ENCODE results near the gene HMGCS2. TPM values are rescaled to one million over a fixed set of nuclear protein-coding genes. Genes with fewer than 3 reads are reported as not detected.

Gene HMGCS2
- total RNA-seq, 1 donor from 2014 or later = not detected

- intact Hi-C loops (cut with micrococcal nuclease) = loop anchor here (5.0 to 10.0 kb wide), 3 partner anchors 67 to 205 kb away; no protein-coding TSS in a partner anchor
- Mint-ChIP-seq H3K4me1 (peaks cover 5% of the 10 kb centered on the region), H3K36me3 (ENCODE audit: low read depth) (peaks cover 31% of the 10 kb centered on the region), H3K4me3 (no peak overlapping the region), H3K27me3 (no peaks in the 10 kb centered on the region), H3K27ac (no peak overlapping the region), H3K9me3 (no peaks in the 10 kb centered on the region)
- no peak for DNase-seq
Measured at GRCh38 chr1:119740261-119740660, 28.4 kb downstream of the HMGCS2 start.

GRCh38 chr1:119739150-119739549, 29.6 kb downstream of the HMGCS2 start:
- H3K27ac Mint-ChIP-seq = no peak overlapping the region
- no peaks in the 10 kb centered on the region for H3K9me3 Mint-ChIP-seq
- intact Hi-C loops (cut with micrococcal nuclease) = no loop called here
- no peak overlapping the region for H3K4me3 Mint-ChIP-seq
- DNase-seq = no peak
- H3K4me1 Mint-ChIP-seq = peaks cover under 1% of the 10 kb centered on the region
- H3K36me3 Mint-ChIP-seq (ENCODE audit: low read depth) = peaks cover 33% of the 10 kb centered on the region
- no peaks in the 10 kb centered on the region for H3K27me3 Mint-ChIP-seq

- Mint-ChIP-seq H3K27ac (no peak overlapping the region), H3K27me3 (no peaks in the 10 kb centered on the region), H3K4me3 (no peak overlapping the region), H3K9me3 (no peaks in the 10 kb centered on the region), H3K36me3 (ENCODE audit: low read depth) (peaks cover 32% of the 10 kb centered on the region), H3K4me1 (no peaks in the 10 kb centered on the region)
- intact Hi-C loops (cut with micrococcal nuclease) = no loop called here
- no peak for DNase-seq
Measured at GRCh38 chr1:119738100-119738720, 30.5 kb downstream of the HMGCS2 start.

- H3K27me3 Mint-ChIP-seq = no peaks in the 10 kb centered on the region
- peaks cover 28% of the 10 kb centered on the region for H3K36me3 Mint-ChIP-seq (ENCODE audit: low read depth)
- H3K4me3 Mint-ChIP-seq = no peak overlapping the region
- DNase-seq = no peak
- no peaks in the 10 kb centered on the region for H3K9me3 Mint-ChIP-seq
- intact Hi-C loops (cut with micrococcal nuclease) = no loop called here
- no peak overlapping the region for H3K27ac Mint-ChIP-seq
- H3K4me1 Mint-ChIP-seq = no peaks in the 10 kb centered on the region
Measured at GRCh38 chr1:119737040-119737682, 31.5 kb downstream of the HMGCS2 start.

- H3K36me3 Mint-ChIP-seq (ENCODE audit: low read depth) = peaks cover 28% of the 10 kb centered on the region
Measured at GRCh38 chr1:119736649-119737039, 32.1 kb downstream of the HMGCS2 start.

GRCh38 chr1:119735217-119735616, 33.5 kb downstream of the HMGCS2 start:
- Mint-ChIP-seq H3K4me1 (no peaks in the 10 kb centered on the region), H3K36me3 (ENCODE audit: low read depth) (peaks cover 25% of the 10 kb centered on the region), H3K9me3 (no peaks in the 10 kb centered on the region), H3K27ac (no peak overlapping the region), H3K4me3 (no peak overlapping the region), H3K27me3 (no peaks in the 10 kb centered on the region)
- intact Hi-C loops (cut with micrococcal nuclease) = no loop called here
- no peak for DNase-seq

More at GRCh38 chr1:119736649-119737039, 32.1 kb downstream of the HMGCS2 start:
- Mint-ChIP-seq H3K4me1 (no peaks in the 10 kb centered on the region), H3K9me3 (no peaks in the 10 kb centered on the region), H3K4me3 (no peak overlapping the region), H3K27ac (no peak overlapping the region), H3K27me3 (no peaks in the 10 kb centered on the region)
- intact Hi-C loops (cut with micrococcal nuclease) = no loop called here
- no peak for DNase-seq

- no peaks in the 10 kb centered on the region for H3K9me3 Mint-ChIP-seq
- H3K4me3 Mint-ChIP-seq = no peak overlapping the region
- no peaks in the 10 kb centered on the region for H3K27me3 Mint-ChIP-seq
- intact Hi-C loops (cut with micrococcal nuclease) = no loop called here
- peaks cover 2% of the 10 kb centered on the region for H3K4me1 Mint-ChIP-seq
- H3K36me3 Mint-ChIP-seq (ENCODE audit: low read depth) = peaks cover 36% of the 10 kb centered on the region
- no peak for DNase-seq
- H3K27ac Mint-ChIP-seq = no peak overlapping the region
Measured at GRCh38 chr1:119733754-119734153, 35.0 kb downstream of the HMGCS2 start.

GRCh38 chr1:119732465-119733168, 36.1 kb downstream of the HMGCS2 start:
- Mint-ChIP-seq H3K4me1 (peaks cover 2% of the 10 kb centered on the region), H3K36me3 (ENCODE audit: low read depth) (peaks cover 42% of the 10 kb centered on the region), H3K4me3 (no peak overlapping the region), H3K27ac (peak overlapping the region; percentile 39), H3K9me3 (no peaks in the 10 kb centered on the region), H3K27me3 (no peaks in the 10 kb centered on the region)
- intact Hi-C loops (cut with micrococcal nuclease) = no loop called here
- no peak for DNase-seq

- Mint-ChIP-seq H3K9me3 (no peaks in the 10 kb centered on the region), H3K36me3 (ENCODE audit: low read depth) (peaks cover 44% of the 10 kb centered on the region), H3K27ac (no peak overlapping the region), H3K27me3 (no peaks in the 10 kb centered on the region), H3K4me1 (peaks cover 2% of the 10 kb centered on the region), H3K4me3 (no peak overlapping the region)
- intact Hi-C loops (cut with micrococcal nuclease) = no loop called here
- DNase-seq = no peak
Measured at GRCh38 chr1:119731741-119732430, 36.8 kb downstream of the HMGCS2 start.

- intact Hi-C loops (cut with micrococcal nuclease) = no loop called here
- Mint-ChIP-seq H3K27ac (no peak overlapping the region), H3K4me1 (peaks cover 2% of the 10 kb centered on the region), H3K36me3 (ENCODE audit: low read depth) (peaks cover 43% of the 10 kb centered on the region), H3K27me3 (no peaks in the 10 kb centered on the region), H3K4me3 (no peak overlapping the region), H3K9me3 (no peaks in the 10 kb centered on the region)
- DNase-seq = no peak
Measured at GRCh38 chr1:119731060-119731459, 37.6 kb downstream of the HMGCS2 start.

- DNase-seq = no peak
- Mint-ChIP-seq H3K27me3 (no peaks in the 10 kb centered on the region), H3K9me3 (no peaks in the 10 kb centered on the region), H3K4me1 (peaks cover 5% of the 10 kb centered on the region), H3K36me3 (ENCODE audit: low read depth) (peaks cover 40% of the 10 kb centered on the region), H3K4me3 (no peak overlapping the region), H3K27ac (no peak overlapping the region)
- intact Hi-C loops (cut with micrococcal nuclease) = no loop called here
Measured at GRCh38 chr1:119729044-119729443, 39.7 kb downstream of the HMGCS2 start.

GRCh38 chr1:119727991-119728390, 40.7 kb downstream of the HMGCS2 start:
- no peak for DNase-seq
- H3K27me3 Mint-ChIP-seq = no peaks in the 10 kb centered on the region
- H3K36me3 Mint-ChIP-seq (ENCODE audit: low read depth) = peaks cover 44% of the 10 kb centered on the region
- intact Hi-C loops (cut with micrococcal nuclease) = no loop called here
- no peak overlapping the region for H3K4me3 Mint-ChIP-seq
- peaks cover 7% of the 10 kb centered on the region for H3K4me1 Mint-ChIP-seq
- H3K9me3 Mint-ChIP-seq = no peaks in the 10 kb centered on the region
- H3K27ac Mint-ChIP-seq = no peak overlapping the region

- DNase-seq = no peak
- intact Hi-C loops (cut with micrococcal nuclease) = no loop called here
- H3K4me1 Mint-ChIP-seq = peaks cover 12% of the 10 kb centered on the region
- no peaks in the 10 kb centered on the region for H3K9me3 Mint-ChIP-seq
- no peak overlapping the region for H3K27ac Mint-ChIP-seq
- H3K4me3 Mint-ChIP-seq = no peak overlapping the region
- peaks cover 55% of the 10 kb centered on the region for H3K36me3 Mint-ChIP-seq (ENCODE audit: low read depth)
- no peaks in the 10 kb centered on the region for H3K27me3 Mint-ChIP-seq
Measured at GRCh38 chr1:119725626-119726025, 43.1 kb downstream of the HMGCS2 start.
